Measurements from ENCODE around the gene XRN2. TPM values are rescaled to one million over a fixed set of nuclear protein-coding genes. Genes with fewer than 3 reads are reported as not detected.

Gene XRN2
- total and polyA plus RNA-seq, 2 donors from 2014 or later: 22.6 to 60.9 TPM

- FAIRE-seq: no peak
- H3K36me3 ChIP-seq (ENCODE audit: control insufficient read depth in 2 of 3, insufficient read depth in 3 of 3, low read length in 3 of 3): peaks cover 0 to 19% (median 2%) of the 10 kb centered on the region in 3 donors
Measured at GRCh38 chr20:21376626-21377025, 73.5 kb downstream of the XRN2 start.

GRCh38 chr20:21377701-21378100 lies 74.6 kb downstream of the XRN2 start:
- intact Hi-C loops (cut with DNase I): no loop called here
- H3K4me3 ChIP-seq (ENCODE audit: low read length in 3 of 3): no peak overlapping the region
- H3K9me3 ChIP-seq (ENCODE audit: control insufficient read depth in 2 of 3, insufficient read depth in 1 of 3, low read length in 3 of 3): no peaks in the 10 kb centered on the region
- H3K9ac ChIP-seq (ENCODE audit: low read length in 3 of 3): no peak overlapping the region
- H3K27ac ChIP-seq (ENCODE audit: low read depth in 2 of 2, low read length in 2 of 2): no peak overlapping the region
- H3K27me3 ChIP-seq (ENCODE audit: control insufficient read depth, insufficient read depth, low read length): no peaks in the 10 kb centered on the region
- H3K36me3 ChIP-seq (ENCODE audit: control insufficient read depth in 2 of 3, insufficient read depth in 3 of 3, low read length in 3 of 3): peaks cover 0 to 26% (median 2%) of the 10 kb centered on the region in 3 donors
- TF ChIP-seq CTCF (IDR thresholded peaks at IDR 0.05; ENCODE audit: borderline replicate concordance, extremely low read depth, insufficient read depth): no peak
- H3K4me1 ChIP-seq (ENCODE audit: control insufficient read depth in 2 of 3, insufficient read depth in 2 of 3, low read depth in 1 of 3, low read length in 3 of 3): no peaks in the 10 kb centered on the region
- FAIRE-seq (no peak), DNase-seq (no peak)

More at GRCh38 chr20:21376626-21377025, 73.5 kb downstream of the XRN2 start:
- Histone ChIP-seq H3K4me1 (ENCODE audit: control insufficient read depth in 2 of 3, insufficient read depth in 2 of 3, low read depth in 1 of 3, low read length in 3 of 3) (no peaks in the 10 kb centered on the region), H3K4me3 (ENCODE audit: low read length in 3 of 3) (no peak overlapping the region), H3K9ac (ENCODE audit: low read length in 3 of 3) (no peak overlapping the region), H3K27me3 (ENCODE audit: control insufficient read depth, insufficient read depth, low read length) (no peaks in the 10 kb centered on the region), H3K9me3 (ENCODE audit: control insufficient read depth in 2 of 3, insufficient read depth in 1 of 3, low read length in 3 of 3) (no peaks in the 10 kb centered on the region), H3K27ac (ENCODE audit: low read depth in 2 of 2, low read length in 2 of 2) (no peak overlapping the region)
- intact Hi-C loops (cut with DNase I): no loop called here
- DNase-seq: no peak
- TF ChIP-seq CTCF (IDR thresholded peaks at IDR 0.05; ENCODE audit: borderline replicate concordance, extremely low read depth, insufficient read depth): no peak

GRCh38 chr20:21378259-21378658 lies 75.1 kb downstream of the XRN2 start:
- FAIRE-seq: no peak
- intact Hi-C loops (cut with DNase I): no loop called here
- Histone ChIP-seq H3K4me1 (ENCODE audit: control insufficient read depth in 2 of 3, insufficient read depth in 2 of 3, low read depth in 1 of 3, low read length in 3 of 3) (no peaks in the 10 kb centered on the region), H3K27me3 (ENCODE audit: control insufficient read depth, insufficient read depth, low read length) (no peaks in the 10 kb centered on the region), H3K9ac (ENCODE audit: low read length in 3 of 3) (no peak overlapping the region), H3K27ac (ENCODE audit: low read depth in 2 of 2, low read length in 2 of 2) (no peak overlapping the region), H3K9me3 (ENCODE audit: control insufficient read depth in 2 of 3, insufficient read depth in 1 of 3, low read length in 3 of 3) (no peaks in the 10 kb centered on the region), H3K4me3 (ENCODE audit: low read length in 3 of 3) (no peak overlapping the region), H3K36me3 (ENCODE audit: control insufficient read depth in 2 of 3, insufficient read depth in 3 of 3, low read length in 3 of 3) (peaks cover 0 to 27% (median 2%) of the 10 kb centered on the region in 3 donors)
- TF ChIP-seq CTCF (IDR thresholded peaks at IDR 0.05; ENCODE audit: borderline replicate concordance, extremely low read depth, insufficient read depth): no peak
- no peak for DNase-seq

GRCh38 chr20:21380711-21381110 lies 77.6 kb downstream of the XRN2 start:
- H3K36me3 ChIP-seq (ENCODE audit: control insufficient read depth in 2 of 3, insufficient read depth in 3 of 3, low read length in 3 of 3): peaks cover 0 to 29% (median 10%) of the 10 kb centered on the region in 3 donors
- H3K27me3 ChIP-seq (ENCODE audit: control insufficient read depth, insufficient read depth, low read length): no peaks in the 10 kb centered on the region
- intact Hi-C loops (cut with DNase I): no loop called here
- no peak overlapping the region for H3K9ac ChIP-seq (ENCODE audit: low read length in 3 of 3)
- H3K4me3 ChIP-seq (ENCODE audit: low read length in 3 of 3): no peak overlapping the region
- no peak for TF ChIP-seq CTCF (IDR thresholded peaks at IDR 0.05; ENCODE audit: borderline replicate concordance, extremely low read depth, insufficient read depth)
- no peaks in the 10 kb centered on the region for H3K4me1 ChIP-seq (ENCODE audit: control insufficient read depth in 2 of 3, insufficient read depth in 2 of 3, low read depth in 1 of 3, low read length in 3 of 3)
- H3K27ac ChIP-seq (ENCODE audit: low read depth in 2 of 2, low read length in 2 of 2): no peak overlapping the region
- FAIRE-seq (no peak), DNase-seq (no peak)
- H3K9me3 ChIP-seq (ENCODE audit: control insufficient read depth in 2 of 3, insufficient read depth in 1 of 3, low read length in 3 of 3): no peaks in the 10 kb centered on the region
